Measurements from ENCODE around the gene RABGGTA.
A peak's percentile ranks its signal among the peaks of the same experiment; 100 is the strongest.

Gene RABGGTA

GRCh38 chr14:24304019-24304387 is 32.6 kb upstream of the RABGGTA start:
- no peak for DNase-seq (ENCODE audit: low read depth)

- DNase-seq (ENCODE audit: low read depth) = no peak
Observed at GRCh38 chr14:24300326-24300980, 29.1 kb upstream of the RABGGTA start.

- peak; percentile 90 for DNase-seq (ENCODE audit: low read depth)
Observed at GRCh38 chr14:24299255-24300191, 28.1 kb upstream of the RABGGTA start, which contains the start of the genes DHRS1 and NOP9. TSS of gene DHRS1 (minus strand) at chr14:24299780. CDS start at chr14:24299106, 674 bp downstream. TSS of gene NOP9 (plus strand) at chr14:24299850. CDS start at chr14:24299955, 105 bp downstream.

GRCh38 chr14:24298892-24299254 is 27.5 kb upstream of the RABGGTA start:
- no peak for DNase-seq (ENCODE audit: low read depth)

GRCh38 chr14:24297190-24297964 is 26.0 kb upstream of the RABGGTA start:
- DNase-seq (ENCODE audit: low read depth) = no peak

- DNase-seq (ENCODE audit: low read depth) = peak; percentile 65
Observed at GRCh38 chr14:24296341-24297157, 25.2 kb upstream of the RABGGTA start.

- DNase-seq (ENCODE audit: low read depth) = no peak
Observed at GRCh38 chr14:24293525-24293924, 22.1 kb upstream of the RABGGTA start.

- DNase-seq (ENCODE audit: low read depth) = no peak
Observed at GRCh38 chr14:24292118-24292807, 20.9 kb upstream of the RABGGTA start.

GRCh38 chr14:24291446-24292117 is 20.2 kb upstream of the RABGGTA start:
- DNase-seq (ENCODE audit: low read depth) = no peak

GRCh38 chr14:24290746-24291145 is 19.3 kb upstream of the RABGGTA start:
- DNase-seq (ENCODE audit: low read depth) = no peak

GRCh38 chr14:24289649-24290280 is 18.4 kb upstream of the RABGGTA start:
- DNase-seq (ENCODE audit: low read depth) = no peak

GRCh38 chr14:24286996-24287395 is 15.6 kb upstream of the RABGGTA start:
- no peak for DNase-seq (ENCODE audit: low read depth)

- no peak for DNase-seq (ENCODE audit: low read depth)
Observed at GRCh38 chr14:24285351-24285750, 14.0 kb upstream of the RABGGTA start.

GRCh38 chr14:24284501-24285035 is 13.2 kb upstream of the RABGGTA start:
- DNase-seq (ENCODE audit: low read depth) = no peak

GRCh38 chr14:24283796-24284460 is 12.5 kb upstream of the RABGGTA start:
- DNase-seq (ENCODE audit: low read depth) = no peak

- DNase-seq (ENCODE audit: low read depth) = no peak
Observed at GRCh38 chr14:24282736-24283135, 11.3 kb upstream of the RABGGTA start.

GRCh38 chr14:24281636-24282035 is 10.2 kb upstream of the RABGGTA start:
- DNase-seq (ENCODE audit: low read depth) = no peak

- no peak for DNase-seq (ENCODE audit: low read depth)
Observed at GRCh38 chr14:24280797-24281460, 9.5 kb upstream of the RABGGTA start.
